ENCODE data around the gene KLF7.

DNA sequence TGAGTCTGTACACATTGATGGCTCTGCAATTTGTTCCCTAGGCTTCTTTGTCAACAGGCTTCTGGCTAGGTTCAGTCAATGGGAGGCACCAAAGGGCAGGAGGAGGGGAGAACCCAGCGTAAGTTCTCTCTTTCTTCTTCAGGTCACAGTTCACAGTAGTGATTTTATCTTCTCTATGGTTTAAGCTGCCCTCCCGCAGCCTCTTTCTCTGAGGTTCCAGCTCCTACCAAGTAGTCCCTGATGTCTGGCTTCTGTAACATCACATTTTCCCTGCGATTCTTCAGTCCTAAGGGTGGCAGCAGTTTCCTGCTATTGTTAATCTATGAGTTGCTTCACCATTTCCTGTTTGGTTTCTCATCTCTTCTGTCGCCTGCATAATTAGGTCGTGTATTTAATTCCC, 119.0 kb downstream of the KLF7 start:
- TF ChIP-seq, protein P1, sequence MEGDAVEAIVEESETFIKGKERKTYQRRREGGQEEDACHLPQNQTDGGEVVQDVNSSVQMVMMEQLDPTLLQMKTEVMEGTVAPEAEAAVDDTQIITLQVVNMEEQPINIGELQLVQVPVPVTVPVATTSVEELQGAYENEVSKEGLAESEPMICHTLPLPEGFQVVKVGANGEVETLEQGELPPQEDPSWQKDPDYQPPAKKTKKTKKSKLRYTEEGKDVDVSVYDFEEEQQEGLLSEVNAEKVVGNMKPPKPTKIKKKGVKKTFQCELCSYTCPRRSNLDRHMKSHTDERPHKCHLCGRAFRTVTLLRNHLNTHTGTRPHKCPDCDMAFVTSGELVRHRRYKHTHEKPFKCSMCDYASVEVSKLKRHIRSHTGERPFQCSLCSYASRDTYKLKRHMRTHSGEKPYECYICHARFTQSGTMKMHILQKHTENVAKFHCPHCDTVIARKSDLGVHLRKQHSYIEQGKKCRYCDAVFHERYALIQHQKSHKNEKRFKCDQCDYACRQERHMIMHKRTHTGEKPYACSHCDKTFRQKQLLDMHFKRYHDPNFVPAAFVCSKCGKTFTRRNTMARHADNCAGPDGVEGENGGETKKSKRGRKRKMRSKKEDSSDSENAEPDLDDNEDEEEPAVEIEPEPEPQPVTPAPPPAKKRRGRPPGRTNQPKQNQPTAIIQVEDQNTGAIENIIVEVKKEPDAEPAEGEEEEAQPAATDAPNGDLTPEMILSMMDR (IDR thresholded peaks at IDR 0.05; ENCODE audit: low read depth, low read length, poor library complexity, severe bottlenecking) = no peak
- TF ChIP-seq EZH2phosphoT487 (IDR thresholded peaks at IDR 0.05; ENCODE audit: borderline replicate concordance, low read length) = no peak

Measured in DOHH2 (cell line).